Measurements from ENCODE around the gene AKT2. TPM values are rescaled to one million over a fixed set of nuclear protein-coding genes. Genes with fewer than 3 reads are reported as not detected.

AKT2 gene
- total RNA-seq, 1 experiment from 2014 or later: 150 TPM

DNA sequence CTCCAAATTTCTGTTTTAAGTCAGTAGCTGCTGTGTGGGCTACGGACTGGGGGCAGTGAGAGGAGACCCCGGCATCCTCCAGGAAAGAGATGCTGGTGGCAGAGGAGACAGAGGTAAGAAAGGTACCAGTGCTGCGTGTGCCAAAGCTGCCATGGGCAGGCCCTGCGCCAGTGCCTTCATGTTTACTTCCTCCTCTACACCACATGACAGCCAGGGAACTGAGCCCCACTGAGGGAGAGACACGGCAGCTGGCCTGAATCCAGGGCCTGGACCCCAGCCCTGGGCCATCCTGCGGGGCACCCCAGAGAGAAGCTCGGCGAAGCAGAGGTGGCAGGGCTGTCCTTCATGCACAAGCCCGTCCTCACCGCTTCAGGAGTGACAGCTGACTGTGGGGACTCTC, 35.9 kb downstream of the AKT2 start:
- Histone ChIP-seq H2BK15ac (ENCODE audit: low read depth, low read length) (no peak overlapping the region), H3K4me2 (ENCODE audit: insufficient read depth, insufficient read length, low read length) (no peak overlapping the region), H4K8ac (replicated peaks; ENCODE audit: insufficient read length, low read depth, low read length) (no peak overlapping the region), H2BK20ac (ENCODE audit: low read depth, low read length, poor library complexity, severe bottlenecking) (no peak overlapping the region), H2BK12ac (ENCODE audit: insufficient read length, low read depth, low read length) (no peak overlapping the region), H3K56ac (ENCODE audit: insufficient read length, low read depth, low read length) (no peak overlapping the region), H3K9me3 (ENCODE audit: control insufficient read depth, low read depth, low read length) (no peaks in the 10 kb centered on the region), H3K27ac (ENCODE audit: insufficient read length, low read depth, low read length) (no peak overlapping the region), H3K4ac (ENCODE audit: low read depth, low read length) (no peak overlapping the region), H3K27me3 (ENCODE audit: insufficient read depth, low read length) (no peaks in the 10 kb centered on the region), H3T11ph (ENCODE audit: low read length) (no peak overlapping the region), H2AFZ (ENCODE audit: low read length) (no peak overlapping the region), H4K5ac (ENCODE audit: insufficient read length, low read depth, low read length) (no peak overlapping the region), H3K79me1 (ENCODE audit: insufficient read depth, low read depth, low read length, poor library complexity, severe bottlenecking) (peaks cover 2% of the 10 kb centered on the region), H2BK120ac (ENCODE audit: low read depth, low read length, poor library complexity, severe bottlenecking) (no peak overlapping the region), H3K4me1 (ENCODE audit: insufficient read depth, low read length) (peaks cover 2% of the 10 kb centered on the region; the same call in 1 of the 2 replicates), H3K14ac (ENCODE audit: insufficient read depth, low read length) (no peak overlapping the region), H4K20me1 (ENCODE audit: control insufficient read depth, insufficient read depth, insufficient read length) (no peaks in the 10 kb centered on the region), H4K91ac (ENCODE audit: insufficient read length, low read depth, low read length) (no peak overlapping the region), H3K9ac (ENCODE audit: extremely low read depth, insufficient read length, low read length) (no peak overlapping the region), H3K23ac (ENCODE audit: insufficient read length, low read depth, low read length) (no peak overlapping the region), H3K23me2 (ENCODE audit: insufficient read length, low read depth, low read length, poor library complexity, severe bottlenecking) (no peaks in the 10 kb centered on the region), H2AK5ac (ENCODE audit: insufficient read length, low read length) (no peak overlapping the region), H2BK5ac (ENCODE audit: insufficient read length, low read length) (no peak overlapping the region), H3K79me2 (ENCODE audit: insufficient read depth, low read length) (no peaks in the 10 kb centered on the region; the same call in 1 of the 2 replicates), H3K18ac (ENCODE audit: insufficient read length, low read depth, low read length) (no peak overlapping the region)
- H3K27me3 Mint-ChIP-seq (ENCODE audit: low read depth): no peaks in the 10 kb centered on the region
- H3K36me3 Mint-ChIP-seq (ENCODE audit: insufficient read depth in 1 of 3, low read depth in 3 of 3): peaks cover 5 to 35% (median 23%) of the 10 kb centered on the region in 3 experiments
- no peak overlapping the region for H3K27ac Mint-ChIP-seq
- TF ChIP-seq, protein P1, sequence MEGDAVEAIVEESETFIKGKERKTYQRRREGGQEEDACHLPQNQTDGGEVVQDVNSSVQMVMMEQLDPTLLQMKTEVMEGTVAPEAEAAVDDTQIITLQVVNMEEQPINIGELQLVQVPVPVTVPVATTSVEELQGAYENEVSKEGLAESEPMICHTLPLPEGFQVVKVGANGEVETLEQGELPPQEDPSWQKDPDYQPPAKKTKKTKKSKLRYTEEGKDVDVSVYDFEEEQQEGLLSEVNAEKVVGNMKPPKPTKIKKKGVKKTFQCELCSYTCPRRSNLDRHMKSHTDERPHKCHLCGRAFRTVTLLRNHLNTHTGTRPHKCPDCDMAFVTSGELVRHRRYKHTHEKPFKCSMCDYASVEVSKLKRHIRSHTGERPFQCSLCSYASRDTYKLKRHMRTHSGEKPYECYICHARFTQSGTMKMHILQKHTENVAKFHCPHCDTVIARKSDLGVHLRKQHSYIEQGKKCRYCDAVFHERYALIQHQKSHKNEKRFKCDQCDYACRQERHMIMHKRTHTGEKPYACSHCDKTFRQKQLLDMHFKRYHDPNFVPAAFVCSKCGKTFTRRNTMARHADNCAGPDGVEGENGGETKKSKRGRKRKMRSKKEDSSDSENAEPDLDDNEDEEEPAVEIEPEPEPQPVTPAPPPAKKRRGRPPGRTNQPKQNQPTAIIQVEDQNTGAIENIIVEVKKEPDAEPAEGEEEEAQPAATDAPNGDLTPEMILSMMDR (conservative IDR thresholded peaks at IDR 0.05): no peak
- H3K4me1 Mint-ChIP-seq: peaks cover 23% of the 10 kb centered on the region in 2 experiments
- no peak for DNase-seq
- no peak overlapping the region for H3K4me3 Mint-ChIP-seq
- no CpG with 5 or more reads among the region's 10 CpGs for WGBS (ENCODE audit: extremely low coverage, insufficient read length, low lambda C conversion rate)
- H3K9me3 Mint-ChIP-seq: no peaks in the 10 kb centered on the region
